ENCODE measurements around the gene TIE1. TPM values are rescaled to one million over a fixed set of nuclear protein-coding genes. Genes with fewer than 3 reads are reported as not detected.
A peak's percentile ranks its signal among the peaks of the same experiment; 100 is the strongest.

Gene TIE1
- total and polyA plus RNA-seq, 12 donors = 5.0 to 49.8 (median 27.0) TPM

- intact Hi-C loops (cut with DNase I) = no loop called here
- no peaks in the 10 kb centered on the region for H3K36me3 ChIP-seq (replicated peaks in 1 of 2)
- WGBS, 4 donors = 74 to 79% (median 76%) methylated on average over 12 of the region's 12 CpGs
- H3K27me3 ChIP-seq = no peaks in the 10 kb centered on the region
- H3K4me1 ChIP-seq (replicated peaks in 1 of 2) = peaks cover 0 to 9% of the 10 kb centered on the region in 2 donors
- DNase-seq = peak in 3 of 7 donors; percentile 7 to 28 (median 17)
- TF ChIP-seq CTCF (IDR thresholded peaks at IDR 0.05) (no peak), POLR2A (IDR thresholded peaks at IDR 0.05) (no peak)
- no peaks in the 10 kb centered on the region for H3K9me3 ChIP-seq (replicated peaks in 1 of 3)
- H3K27ac ChIP-seq = no peak overlapping the region
- no peak overlapping the region for H3K4me3 ChIP-seq
Observed at GRCh38 chr1:43271186-43272118, 29.3 kb upstream of the TIE1 start.

- Histone ChIP-seq H3K27me3 (no peaks in the 10 kb centered on the region), H3K27ac (no peak overlapping the region), H3K36me3 (replicated peaks in 1 of 2) (no peaks in the 10 kb centered on the region), H3K9me3 (replicated peaks in 1 of 3) (no peaks in the 10 kb centered on the region), H3K4me3 (no peak overlapping the region), H3K4me1 (replicated peaks in 1 of 2) (peaks cover 0 to 9% of the 10 kb centered on the region in 2 donors)
- 73 to 81% (median 80%) methylated on average over 1 to 9 of the region's 9 CpGs; no CpG with 5 or more reads in 1 of the 4 donors for WGBS, 4 donors
- TF ChIP-seq POLR2A (IDR thresholded peaks at IDR 0.05) = no peak
- TF ChIP-seq CTCF (IDR thresholded peaks at IDR 0.05) = no peak
- DNase-seq = no peak
- intact Hi-C loops (cut with DNase I) = no loop called here
Observed at GRCh38 chr1:43272161-43272560, 28.6 kb upstream of the TIE1 start.

GRCh38 chr1:43272576-43273571 is 27.9 kb upstream of the TIE1 start:
- WGBS, 4 donors = 94 to 97% (median 96%) methylated on average over 13 to 46 of the region's 46 CpGs

More at GRCh38 chr1:43272576-43273571, 27.9 kb upstream of the TIE1 start:
- Histone ChIP-seq H3K36me3 (replicated peaks in 1 of 2) (no peaks in the 10 kb centered on the region), H3K9me3 (replicated peaks in 1 of 3) (no peaks in the 10 kb centered on the region), H3K27ac (no peak overlapping the region), H3K4me1 (replicated peaks in 1 of 2) (peaks cover 0 to 9% of the 10 kb centered on the region in 2 donors), H3K4me3 (no peak overlapping the region), H3K27me3 (no peaks in the 10 kb centered on the region)
- TF ChIP-seq POLR2A (IDR thresholded peaks at IDR 0.05) = no peak
- TF ChIP-seq CTCF (IDR thresholded peaks at IDR 0.05) = no peak
- intact Hi-C loops (cut with DNase I) = no loop called here
- DNase-seq = peak in 1 of 7 donors; percentile 24
